NAMALWA (cell line): Measurements from ENCODE around the gene RASAL2.
"Not testable (repeated sequence)": the region's sequence is repeated elsewhere in the genome, so short reads cannot be mapped to it uniquely, and the experiment has no call there.

Experiments used
- DNase-seq: peaks from one replicate; pipeline ENCODE4 v3.0.0-alpha.2; 2015; ENCODE audit warnings: low spot score

RASAL2 gene

DNA sequence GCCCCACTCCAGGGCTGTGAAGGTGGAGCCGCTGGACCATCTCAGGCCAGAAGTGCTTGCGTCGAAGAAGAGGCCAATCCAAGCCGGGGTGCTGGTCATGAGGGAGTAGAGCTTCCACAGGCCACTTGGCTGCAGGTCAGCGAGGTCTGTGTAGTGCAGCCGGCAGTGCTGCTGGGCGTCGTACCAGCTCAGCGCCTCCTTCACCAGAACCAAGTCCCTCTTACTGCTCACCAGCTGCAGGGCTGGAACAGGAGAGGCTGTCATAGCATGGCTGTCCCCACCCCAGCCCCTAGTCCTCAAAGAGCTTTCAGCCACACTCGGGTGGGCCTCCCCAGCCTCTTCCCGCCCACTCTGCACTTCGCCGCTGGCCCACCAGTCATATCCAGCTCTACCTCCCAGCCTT lies 400.7 kb downstream of the RASAL2 start:
- DNase-seq: no peak

DNA sequence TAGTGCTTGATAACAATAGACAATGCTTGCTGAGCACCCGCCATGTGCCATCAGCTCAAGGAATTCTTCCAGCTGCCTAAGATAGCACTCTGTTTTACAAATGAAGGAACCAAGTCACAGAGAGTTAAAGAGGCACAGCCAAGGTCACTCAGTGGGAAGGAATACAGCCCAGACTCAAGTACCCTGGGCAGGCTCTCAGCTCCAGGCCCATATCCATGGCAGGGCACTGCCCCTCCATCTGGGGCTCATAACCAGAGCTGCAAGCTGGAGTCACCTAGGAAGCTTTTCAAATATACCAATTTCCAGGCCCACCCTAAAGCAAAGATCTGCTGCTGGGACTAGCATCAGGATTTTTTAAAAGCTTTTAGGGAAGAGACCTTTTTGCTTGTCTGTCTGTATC lies 401.3 kb downstream of the RASAL2 start:
- no peak for DNase-seq

DNA sequence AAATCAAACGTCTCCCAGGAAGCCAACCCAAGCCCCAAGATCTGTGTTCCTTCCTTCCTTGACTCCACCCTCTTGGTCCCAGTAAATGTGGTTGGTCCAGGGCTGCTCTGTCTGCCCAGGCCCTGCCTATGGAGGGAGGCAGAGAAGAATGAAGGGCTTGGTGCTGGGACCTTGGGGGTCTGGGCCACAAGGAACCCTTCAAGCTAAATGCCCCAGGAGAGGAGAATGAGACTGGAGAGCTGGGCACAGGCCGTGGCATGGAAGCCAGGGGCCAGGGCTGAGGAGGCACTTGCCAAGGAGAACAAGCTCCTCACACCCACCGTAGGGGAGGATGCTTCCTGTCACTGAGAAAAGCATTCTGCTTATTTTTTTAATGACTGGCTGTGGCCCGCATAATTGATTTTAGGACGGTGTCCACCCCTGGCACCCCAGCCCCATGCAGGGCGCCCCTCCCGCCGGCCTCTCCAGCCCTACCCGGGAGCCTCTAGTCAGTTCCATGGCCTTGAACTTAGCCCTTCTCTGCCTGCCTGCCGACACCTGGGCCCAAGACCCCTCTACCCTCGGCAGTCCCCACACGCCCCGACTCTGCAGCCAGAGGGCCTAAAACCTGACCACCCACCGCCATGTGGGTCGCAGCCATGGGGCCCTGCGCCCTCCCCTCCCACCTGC lies 402.0 kb downstream of the RASAL2 start:
- no peak for DNase-seq

DNA sequence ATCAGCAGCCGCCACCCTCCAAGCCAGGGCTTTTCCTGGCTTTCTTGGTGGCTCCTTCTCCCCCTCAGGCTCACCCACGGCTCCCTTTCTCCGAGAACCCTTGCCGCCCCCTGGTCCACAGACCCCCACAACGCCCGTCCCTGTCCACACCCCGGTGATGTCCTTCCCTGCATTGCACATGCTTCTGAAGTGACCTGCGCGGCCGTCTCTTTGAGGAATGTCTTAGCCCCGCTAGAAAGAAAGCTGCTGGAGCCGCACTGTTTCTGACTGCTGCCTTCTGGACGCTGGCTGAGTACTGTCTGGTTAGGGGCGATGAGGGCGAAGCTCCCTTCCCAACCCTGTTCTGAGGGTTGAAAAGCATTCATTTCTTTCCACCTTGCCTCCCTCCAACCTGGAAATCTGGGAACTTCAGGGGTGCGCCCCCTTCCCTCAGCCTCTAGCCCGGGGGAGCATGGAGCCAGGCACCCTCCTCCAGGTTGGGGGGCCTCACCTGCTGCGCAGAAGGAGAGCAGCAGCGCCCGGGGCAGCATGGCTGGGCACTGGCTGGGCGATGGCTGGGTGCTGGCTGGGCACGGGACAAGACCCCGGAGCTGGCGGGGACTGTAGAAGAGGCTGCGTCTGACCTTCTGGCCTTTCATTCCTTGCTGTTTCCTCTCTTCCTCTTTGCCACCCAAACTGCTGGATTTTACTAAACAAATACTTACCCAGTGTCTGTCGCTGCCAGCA lies 402.7 kb downstream of the RASAL2 start, which contains the start of gene CLEC20A:
Gene CLEC20A, minus strand, starts transcription at position 555 of the 726 bp plus-strand sequence. Its CDS starts 25 bp downstream, at position 530.
- no peak for DNase-seq

DNA sequence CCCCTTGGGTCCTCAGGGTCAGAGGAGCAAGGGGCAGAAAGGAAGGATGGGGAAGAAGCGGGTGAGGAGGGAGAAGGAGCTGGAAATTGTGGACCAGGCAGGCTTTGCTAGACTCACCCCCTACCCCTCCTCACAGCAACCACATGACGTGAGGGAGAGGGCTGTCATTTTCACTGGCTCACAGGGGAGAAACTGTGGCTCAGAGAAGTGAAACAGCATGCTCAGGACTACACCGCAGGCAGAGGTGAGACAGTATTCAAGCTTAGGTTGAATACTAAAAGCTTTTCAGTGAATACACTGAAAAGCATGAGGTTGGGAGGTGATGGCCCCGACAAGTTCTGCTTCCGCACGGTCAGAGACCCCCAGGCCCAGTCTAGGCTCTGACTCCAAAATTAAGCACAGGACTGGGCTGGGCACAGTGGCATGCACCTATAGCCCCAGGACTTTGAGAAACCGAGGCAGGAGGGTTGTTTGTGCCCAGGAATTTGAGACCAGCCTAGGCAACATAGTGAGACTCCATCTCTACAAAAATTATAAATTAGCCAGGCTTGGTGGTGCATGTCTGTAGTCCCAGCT lies 404.1 kb downstream of the RASAL2 start:
- no peak for DNase-seq

DNA sequence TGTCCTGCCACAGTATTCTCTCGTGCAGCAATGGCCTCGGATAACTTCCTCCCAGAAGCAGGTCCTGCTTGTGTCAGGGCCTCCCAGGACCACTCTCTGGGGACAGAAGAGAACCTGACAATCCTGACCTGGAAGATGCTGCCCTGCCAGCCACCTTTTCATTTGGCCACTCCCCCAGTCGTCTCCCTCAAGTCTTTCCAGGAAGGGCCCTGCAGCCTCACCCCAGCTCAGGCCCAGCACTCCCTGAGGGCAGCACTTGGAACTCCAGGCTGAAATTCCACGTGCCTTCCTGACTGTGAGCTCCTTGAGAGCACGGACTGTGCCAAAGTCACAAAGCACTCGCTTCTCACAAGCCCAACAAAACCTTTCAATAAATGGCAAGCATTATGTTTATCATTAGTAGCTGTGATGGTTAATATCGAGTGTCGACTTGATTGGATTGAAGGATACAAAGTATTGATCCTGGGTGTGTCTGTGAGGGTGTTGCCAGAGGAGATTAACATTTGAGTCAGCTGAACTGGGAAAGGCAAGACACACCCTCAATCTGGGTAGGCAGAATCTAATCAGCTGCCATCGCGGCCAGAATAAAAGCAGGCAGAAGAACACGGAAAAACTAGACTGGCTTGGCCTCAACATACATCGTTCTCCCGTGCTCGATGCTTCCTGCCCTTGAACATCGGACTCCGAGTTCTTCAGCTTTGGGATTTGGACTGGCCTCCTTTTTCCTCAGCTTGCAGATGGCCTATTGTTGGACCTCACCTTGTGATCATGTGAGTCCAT lies 405.2 kb downstream of the RASAL2 start:
- DNase-seq: no peak

DNA sequence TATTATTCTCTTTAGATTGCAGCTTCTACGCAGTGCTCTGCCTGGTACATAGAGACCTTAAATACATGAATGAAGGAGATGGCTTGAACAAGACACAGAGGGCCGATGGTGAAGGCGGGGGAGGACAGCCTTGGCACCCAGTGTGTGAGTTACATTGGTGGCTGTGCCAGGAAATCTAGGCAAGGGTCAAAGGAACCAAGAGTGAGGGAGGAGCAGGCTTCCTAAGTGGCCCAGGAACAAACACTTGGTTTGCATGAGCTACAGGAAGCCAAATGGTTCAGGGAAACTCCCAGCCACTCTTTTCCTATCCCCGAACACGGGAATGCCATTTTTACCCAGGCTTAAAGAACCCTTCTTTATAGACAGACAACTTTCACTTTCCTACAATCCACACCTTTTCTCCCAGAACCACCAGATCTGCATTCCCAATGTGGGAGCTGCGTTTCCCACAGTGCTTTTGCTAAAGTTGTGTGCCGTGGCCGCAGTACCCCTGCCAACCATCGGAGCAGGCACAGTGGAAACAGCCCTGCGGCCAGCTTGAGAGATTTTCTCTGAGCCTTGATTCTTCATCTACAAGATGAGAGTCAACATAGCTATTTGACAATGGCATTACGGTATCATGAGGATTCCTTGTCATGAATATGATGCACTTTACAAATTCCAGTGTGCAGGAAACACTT lies 406.3 kb downstream of the RASAL2 start:
- DNase-seq: peak; percentile 33

DNA sequence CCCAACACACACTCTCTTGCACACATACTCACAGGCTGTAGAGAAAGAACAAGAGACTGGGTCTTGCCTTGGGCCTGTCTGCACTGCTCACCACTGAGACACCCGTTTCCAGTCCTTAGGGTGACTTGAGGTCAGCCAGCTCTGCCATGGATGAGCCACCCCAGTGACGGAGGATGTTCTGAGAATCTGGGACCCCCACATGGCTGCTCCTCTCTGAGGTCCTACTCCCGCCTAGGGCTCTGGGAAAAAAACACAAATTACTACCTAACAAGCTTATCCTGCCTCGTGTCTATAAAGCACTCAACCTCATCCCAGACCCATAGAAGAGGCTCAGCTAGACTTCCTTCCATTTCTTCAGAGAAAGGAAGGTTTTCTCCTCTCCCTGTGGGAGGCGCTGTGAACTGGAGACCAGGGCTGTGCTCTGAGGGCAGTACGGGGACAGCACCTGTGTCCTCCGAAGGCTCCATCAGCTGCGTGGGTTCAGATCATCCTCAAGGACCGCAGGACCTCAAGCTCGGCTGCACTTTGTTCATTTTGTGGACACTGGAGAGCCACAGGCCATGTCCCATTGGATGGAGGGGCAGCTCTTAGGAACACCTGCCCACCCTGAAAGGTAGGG lies 407.1 kb downstream of the RASAL2 start:
- no peak for DNase-seq

DNA sequence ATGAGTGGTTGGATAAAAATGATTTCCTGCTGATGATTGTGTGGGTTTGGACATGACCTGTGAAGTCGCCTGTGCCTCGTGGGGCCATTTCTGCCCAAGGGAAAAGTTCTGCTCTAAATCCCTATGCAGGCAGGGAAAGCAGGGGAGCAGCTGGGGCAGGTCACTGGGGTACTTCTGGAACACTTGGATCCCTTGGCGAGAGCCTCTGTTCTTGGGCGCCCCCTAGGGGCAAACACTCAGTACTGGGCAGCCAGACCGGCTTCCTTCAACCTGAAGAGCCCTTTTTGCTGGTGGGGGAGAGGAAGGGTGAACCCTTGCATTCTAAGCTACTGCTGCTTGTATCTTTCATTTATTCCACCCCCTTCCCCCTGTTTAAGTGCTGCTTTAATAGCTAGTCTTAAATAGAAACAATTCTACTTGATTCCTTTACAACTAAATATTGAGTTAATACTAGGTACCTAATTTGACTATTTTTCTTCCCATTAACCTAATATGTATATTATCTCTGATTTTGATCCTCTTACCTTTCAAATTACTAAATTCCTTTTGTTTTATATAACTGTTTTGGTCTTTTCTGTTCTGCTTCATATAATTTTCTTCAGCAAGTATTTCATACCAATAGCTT lies 407.9 kb downstream of the RASAL2 start:
- DNase-seq: peak; percentile 79

DNA sequence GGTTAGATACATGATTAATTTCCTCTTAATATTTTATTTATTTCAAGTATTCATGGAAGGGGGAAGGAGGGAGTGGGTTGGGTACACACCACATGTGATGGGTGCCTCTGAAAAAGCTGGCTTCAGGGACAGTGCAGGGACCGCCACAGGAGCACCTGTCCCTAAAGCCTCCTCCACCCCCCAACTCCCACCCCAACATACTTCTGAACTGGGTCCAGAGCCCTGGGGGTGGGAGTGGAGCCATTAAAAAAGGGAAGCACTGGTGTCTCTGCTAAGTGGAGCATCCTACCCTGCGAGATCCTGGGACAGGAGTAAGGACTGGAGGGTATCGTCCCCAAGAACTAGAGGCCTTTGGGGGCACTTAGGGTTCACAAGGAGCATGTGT lies 408.4 kb downstream of the RASAL2 start:
- DNase-seq: no peak

DNA sequence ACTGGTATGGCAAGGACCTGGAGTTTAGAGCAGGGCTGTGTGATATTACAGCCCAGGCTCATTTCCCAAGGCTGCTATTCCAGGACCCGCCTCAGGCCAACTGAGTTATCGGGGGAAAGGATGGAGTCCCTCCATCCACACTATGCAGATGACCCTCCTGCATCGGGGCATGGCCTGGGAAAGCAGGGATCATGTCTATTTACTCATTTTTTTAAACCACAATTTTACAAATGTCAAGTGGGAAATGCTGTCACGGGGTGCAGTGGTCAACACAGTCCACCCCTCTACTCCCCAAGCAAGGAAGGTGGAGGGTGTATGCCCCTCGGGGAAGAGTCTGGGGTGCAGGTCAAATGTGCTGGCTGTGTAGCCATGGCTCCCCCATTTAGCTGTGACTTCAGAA lies 409.0 kb downstream of the RASAL2 start:
- DNase-seq: no peak

DNA sequence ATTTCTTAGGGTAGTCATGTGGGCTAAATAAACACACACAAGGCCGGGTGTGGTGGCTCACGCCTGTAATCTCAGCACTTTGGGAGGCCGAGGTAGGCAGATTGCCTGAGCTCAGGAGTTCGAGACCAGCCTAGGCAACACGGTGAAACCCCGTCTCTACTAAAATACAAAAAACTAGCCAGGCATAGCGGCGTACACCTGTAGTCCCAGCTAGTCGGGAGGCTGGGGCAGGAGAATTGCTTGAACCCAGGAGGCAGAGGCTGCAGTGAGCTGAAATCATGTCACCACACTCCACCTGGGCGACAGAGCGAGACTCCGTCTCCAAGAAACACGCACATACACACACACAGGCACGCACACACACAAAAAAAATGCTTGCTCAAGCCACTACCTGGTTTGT lies 409.4 kb downstream of the RASAL2 start:
- DNase-seq: not testable (repeated sequence)

DNA sequence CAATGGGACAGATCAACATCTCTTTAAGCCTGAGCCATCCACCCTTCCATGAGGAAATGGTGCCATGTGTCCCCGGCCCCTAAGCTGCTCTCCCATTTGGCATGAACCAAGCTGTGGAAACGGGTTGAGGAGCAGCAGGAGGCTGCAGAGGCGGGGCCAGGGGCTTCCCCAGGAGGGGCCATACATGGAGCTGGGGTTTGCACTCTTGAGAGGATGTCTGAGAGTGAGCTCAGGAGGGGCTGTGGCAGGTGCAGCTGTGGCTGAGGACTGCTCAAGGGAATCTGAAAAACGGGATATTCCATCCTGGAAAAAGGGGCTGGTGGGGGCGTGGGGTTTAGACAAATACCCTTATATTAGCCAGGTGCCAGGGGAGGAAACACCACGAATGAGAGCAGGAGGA lies 409.9 kb downstream of the RASAL2 start:
- DNase-seq: no peak

DNA sequence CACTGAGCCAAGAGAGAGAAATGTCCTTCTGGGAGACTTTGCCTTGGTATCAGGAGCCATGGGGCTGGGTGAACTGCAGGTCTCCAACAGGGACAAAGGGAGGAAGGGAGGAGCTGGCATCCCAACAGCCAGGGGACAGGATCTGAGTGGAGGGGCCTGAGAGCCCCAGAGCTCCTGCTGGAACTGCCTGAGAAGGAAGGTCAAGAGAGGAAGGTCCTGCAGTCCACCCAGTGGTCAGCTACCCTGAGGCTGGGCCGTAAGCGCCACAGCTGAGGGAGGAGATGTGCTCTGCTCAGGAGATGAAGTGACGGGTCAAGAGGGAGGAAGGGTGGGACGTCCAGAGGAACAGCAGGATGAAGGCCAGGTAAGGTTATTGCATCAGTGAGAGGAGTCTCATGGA lies 410.4 kb downstream of the RASAL2 start:
- DNase-seq: no peak

DNA sequence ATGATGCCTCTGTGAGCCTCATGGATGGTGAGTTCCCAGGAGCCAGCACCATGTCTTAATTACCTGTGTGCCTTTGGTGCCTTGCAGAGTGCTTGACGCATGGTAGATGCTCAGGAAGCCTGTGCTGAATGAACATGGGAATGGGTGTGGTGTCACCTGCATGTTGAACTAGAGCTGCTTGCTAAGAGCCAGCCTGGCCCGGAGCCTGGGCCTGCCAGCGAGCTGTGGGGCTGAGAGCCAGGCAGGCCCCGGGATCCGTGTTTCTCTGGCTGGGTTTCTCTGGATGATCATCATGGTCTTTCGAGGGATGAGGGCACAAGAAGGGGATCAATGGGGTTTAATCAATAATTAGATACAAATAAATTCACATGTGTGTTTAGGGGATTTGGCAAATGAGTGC lies 412.3 kb downstream of the RASAL2 start:
- DNase-seq: no peak

DNA sequence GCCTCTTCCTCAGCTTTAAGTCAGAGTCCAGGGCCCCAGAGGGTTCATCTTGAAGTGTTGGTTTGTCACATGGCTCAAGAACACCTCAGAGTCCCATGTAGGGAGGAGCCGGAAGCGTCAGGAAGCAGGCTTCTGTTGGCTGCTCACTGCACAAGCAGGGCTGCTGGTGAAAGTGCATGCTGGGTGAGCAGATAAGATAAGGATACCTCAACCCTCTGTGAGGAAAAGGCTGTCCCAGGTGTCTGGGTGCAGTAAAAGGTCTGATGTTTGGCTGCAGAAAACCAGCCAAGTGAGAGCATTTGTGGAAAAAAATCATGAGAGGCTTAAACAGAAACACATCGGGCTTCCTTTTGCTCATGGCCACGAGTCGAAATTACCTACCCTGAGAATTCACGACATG lies 412.8 kb downstream of the RASAL2 start:
- DNase-seq: no peak

DNA sequence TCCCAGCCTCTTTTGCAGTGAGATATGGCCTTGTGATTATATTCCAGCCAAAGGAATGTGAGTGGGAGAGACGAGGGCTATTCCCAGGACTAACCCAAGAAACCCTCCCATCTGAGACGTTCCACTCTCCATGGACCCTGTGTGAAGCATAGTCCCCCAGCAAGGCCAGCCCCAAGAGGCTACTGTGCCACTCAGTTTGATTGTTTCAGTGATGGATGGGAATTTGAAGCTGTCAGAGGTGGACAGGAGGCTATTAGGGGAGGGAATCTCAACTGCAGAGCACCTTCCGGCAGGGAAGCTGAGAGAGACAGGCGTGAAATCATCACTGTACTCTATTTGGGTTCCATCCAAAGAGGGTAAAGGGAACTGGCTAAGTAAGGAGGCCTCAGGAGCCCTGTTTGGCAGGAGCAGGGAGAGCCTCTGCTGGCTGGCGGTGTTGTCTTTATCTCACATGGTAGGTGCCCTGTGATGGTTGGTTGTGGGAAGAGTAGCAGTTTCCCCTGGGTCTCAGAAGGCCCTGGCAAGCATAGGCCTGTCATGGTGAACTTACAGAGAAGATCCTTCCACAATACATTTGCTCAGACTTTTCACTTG lies 415.6 kb downstream of the RASAL2 start:
- DNase-seq: no peak

DNA sequence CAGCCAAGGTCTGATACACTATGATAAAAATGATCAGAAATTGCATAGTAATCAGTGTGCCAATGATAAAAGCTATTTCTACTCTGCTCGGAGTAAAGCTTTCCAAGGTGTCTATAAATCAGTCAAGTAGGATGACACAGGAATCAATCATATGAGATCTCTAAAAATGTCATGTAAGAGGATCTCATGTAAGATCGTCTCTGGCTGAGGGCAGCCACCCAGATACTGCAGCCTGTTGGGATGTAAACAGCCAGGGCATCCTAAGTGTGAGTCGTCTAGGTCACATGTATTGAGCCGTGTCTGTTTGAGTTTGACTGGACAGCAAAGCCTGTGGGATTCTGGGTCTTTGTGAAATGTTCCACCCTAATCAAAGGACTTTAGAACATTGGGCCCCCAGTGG lies 416.3 kb downstream of the RASAL2 start:
- no peak for DNase-seq

DNA sequence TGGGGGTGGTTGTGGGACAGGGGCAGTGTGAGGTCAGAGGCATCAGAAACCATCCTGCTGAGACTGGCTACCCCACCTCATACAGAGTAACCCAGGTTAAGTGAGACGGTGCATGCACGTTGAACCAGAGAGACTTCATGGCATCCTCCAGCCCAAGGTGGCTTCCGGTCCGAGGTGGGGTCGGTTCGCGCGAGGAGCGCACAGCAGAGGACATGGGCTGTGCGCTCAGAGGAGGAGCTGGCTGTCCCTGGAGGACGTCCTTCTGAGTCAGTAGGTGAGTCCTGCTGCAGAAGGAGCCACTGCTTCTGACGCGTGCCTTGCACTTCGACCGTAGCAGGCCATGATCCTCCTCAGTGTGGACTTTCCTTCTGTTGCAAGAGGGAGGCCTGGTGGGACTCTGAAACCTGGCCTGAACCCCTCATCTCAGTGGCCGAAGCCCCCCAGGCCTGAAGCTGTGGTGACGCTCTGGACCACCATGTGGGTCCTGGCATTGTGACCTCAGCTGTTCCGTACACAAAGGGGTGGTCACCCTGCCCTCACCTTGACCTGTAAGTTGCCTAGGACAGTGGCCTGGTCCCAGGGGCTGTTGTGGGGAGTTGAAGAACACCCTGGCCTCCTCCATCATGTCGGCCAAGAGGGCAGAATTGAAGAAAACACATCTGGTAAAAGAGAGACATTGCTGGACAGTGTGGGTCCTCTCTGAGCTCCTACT lies 418.8 kb downstream of the RASAL2 start, which contains the start of gene TEX35:
Gene TEX35, plus strand, starts transcription at position 544 of the 712 bp plus-strand sequence. Its CDS starts 80 bp downstream, at position 624.
- DNase-seq: no peak
